ENCODE data around the gene ST6GAL2. TPM values are rescaled to one million over a fixed set of nuclear protein-coding genes. Genes with fewer than 3 reads are reported as not detected.

ST6GAL2 gene
- total and polyA plus RNA-seq, 9 of the 15 experiments (the other 6 are each of a cell fraction or from before 2014, with no cell fraction given): not detected

- intact Hi-C loops (cut with micrococcal nuclease) (no loop called here), in situ Hi-C loops (cut with MboI) (no loop called here)
- Histone ChIP-seq H3K9me1 (ENCODE audit: control insufficient read depth, insufficient read depth, low read length) (no peaks in the 10 kb centered on the region), H4K20me1 (replicated peaks; ENCODE audit: control insufficient read depth, insufficient read depth, low read length) (no peaks in the 10 kb centered on the region), H3K4me1 (replicated peaks in 1 of 2; ENCODE audit: control insufficient read depth in 2 of 2, insufficient read depth in 2 of 2, low read length in 2 of 2) (no peaks in the 10 kb centered on the region), H3K4me2 (ENCODE audit: insufficient read depth, low read length) (no peak overlapping the region), H3K4me3 (no peak overlapping the region), H2AFZ (ENCODE audit: low read depth, low read length) (no peak overlapping the region), H3K27ac (ENCODE audit: extremely low read depth, low read depth, low read length) (no peak overlapping the region), H3K36me3 (ENCODE audit: control insufficient read depth, insufficient read depth, low read length) (no peaks in the 10 kb centered on the region), H3K9ac (ENCODE audit: insufficient read depth in 1 of 2, low read depth in 2 of 2, low read length in 2 of 2) (no peak overlapping the region), H3K79me2 (ENCODE audit: control insufficient read depth, insufficient read depth, low read length) (no peaks in the 10 kb centered on the region), H3K9me3 (replicated peaks; ENCODE audit: control insufficient read depth, insufficient read depth, low read depth, low read length) (no peaks in the 10 kb centered on the region), H3K27me3 (ENCODE audit: control insufficient read depth in 2 of 2, insufficient read depth in 2 of 2, low read length in 2 of 2) (no peaks in the 10 kb centered on the region)
- no TSS peak for BruUV-seq (replicated peaks)
- no peak for DNase-seq (ENCODE audit: extremely low read depth in 1 of 4, low spot score in 3 of 4)
- TF ChIP-seq ARHGAP35 (IDR thresholded peaks at IDR 0.05; ENCODE audit: partially characterized antibody) (no peak), BRCA1 (IDR thresholded peaks at IDR 0.05) (no peak), BRCA1 (CRISPR knock-in tag; IDR thresholded peaks at IDR 0.05) (no peak), SRSF1 (IDR thresholded peaks at IDR 0.05; ENCODE audit: low read depth, low read length) (no peak), CHD1 (IDR thresholded peaks at IDR 0.05; ENCODE audit: low read length) (no peak), ZC3H8 (IDR thresholded peaks at IDR 0.05) (no peak), ZNF311 (CRISPR knock-in tag; IDR thresholded peaks at IDR 0.05) (no peak), ZNF134 (CRISPR knock-in tag; conservative IDR thresholded peaks at IDR 0.05) (no peak), TGIF2 (CRISPR knock-in tag; IDR thresholded peaks at IDR 0.05) (no peak)
- TF ChIP-seq, protein P1, sequence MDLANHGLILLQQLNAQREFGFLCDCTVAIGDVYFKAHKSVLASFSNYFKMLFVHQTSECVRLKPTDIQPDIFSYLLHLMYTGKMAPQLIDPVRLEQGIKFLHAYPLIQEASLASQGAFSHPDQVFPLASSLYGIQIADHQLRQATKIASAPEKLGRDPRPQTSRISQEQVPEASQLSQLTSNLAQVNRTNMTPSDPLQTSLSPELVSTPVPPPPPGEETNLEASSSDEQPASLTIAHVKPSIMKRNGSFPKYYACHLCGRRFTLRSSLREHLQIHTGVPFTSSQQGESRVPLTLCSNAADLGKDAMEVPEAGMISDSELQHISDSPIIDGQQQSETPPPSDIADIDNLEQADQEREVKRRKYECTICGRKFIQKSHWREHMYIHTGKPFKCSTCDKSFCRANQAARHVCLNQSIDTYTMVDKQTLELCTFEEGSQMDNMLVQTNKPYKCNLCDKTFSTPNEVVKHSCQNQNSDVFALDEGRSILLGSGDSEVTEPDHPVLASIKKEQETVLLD (IDR thresholded peaks at IDR 0.05): no peak
- ATAC-seq: no peak
- 0% methylated on average over 5 of the region's 5 CpGs for WGBS (ENCODE audit: insufficient coverage, low coverage, missing lambda C conversion rate)
- FAIRE-seq: no peak
- ChIA-PET POLR2A (no interaction called here), CTCF (ENCODE audit: low intra/inter-chr PET ratio) (no interaction called here)
These were observed 121.4 kb downstream of the ST6GAL2 start for GRCh38 chr2:106764614-106765013.
